HepG2 (cell line): Measurements from ENCODE around the gene PCNT. TPM values are rescaled to one million over a fixed set of nuclear protein-coding genes. Genes with fewer than 3 reads are reported as not detected.

Experiments used
- ATAC-seq: fragments of 200-7000 bp; cut with Tn5 transposase; 3 replicates; pipeline ENCODE4 v1.9.1; 2020; ENCODE audit warnings: mild to moderate bottlenecking, moderate library complexity
- BruUV-seq: library from RNA; stranded (reverse); fragments of 400-500 nt; replicated peaks from 2 replicates; lab custom pipeline; 2021; lab: Mats Ljungman, UMichigan
- CTCF ChIA-PET: fragments of 300-600 bp; formaldehyde crosslinking; extraction: SDS; loops from one replicate; lab custom pipeline; 2021; ENCODE audit warnings: low total read pairs, inconsistent platforms, low intra/inter-chr PET ratio; lab: Yijun Ruan, JAX
- POLR2A ChIA-PET: fragments of 350-600 bp; sonication (Branson Sonifier 250); formaldehyde crosslinking; loops from one replicate; lab custom pipeline; 2020; ENCODE audit warnings: antibody characterized with exemption, inconsistent platforms; lab: Yijun Ruan, JAX
- DNase-seq: peaks from one replicate; pipeline ENCODE4 v3.0.0-alpha.2; 2015; ENCODE audit warnings: low spot score
- FAIRE-seq: peaks from 3 replicates; lab custom pipeline; 2011; peaks lifted over from hg19 to GRCh38; lab: Jason Lieb, UNC
- H2AFZ ChIP-seq: one replicate; pipeline ENCODE4 v1.6.1; 2011; ENCODE audit warnings: low read length, inconsistent platforms
- H3K27ac ChIP-seq: fragments of 300-600 bp; 3 replicates; pipeline ENCODE4 v1.8.0; 2011; ENCODE audit warnings: mixed run types, mild to moderate bottlenecking, mixed read lengths, low read length, inconsistent platforms; ENCODE audit not compliant: insufficient read depth; ENCODE audit errors: extremely low read length
- H3K27me3 ChIP-seq, 2 experiments: fragments of 200-600 bp in 1 of 2; 2 replicates in 1 of 2; 3 replicates in 1 of 2; pipeline versions ENCODE4 v1.6.0 to v1.8.0; 2011; ENCODE audit warnings: low read length in 2 of 2, mild to moderate bottlenecking in 2 of 2, moderate library complexity in 2 of 2, inconsistent platforms in 1 of 2; ENCODE audit not compliant: insufficient read depth in 2 of 2, control insufficient read depth in 1 of 2
- H3K36me3 ChIP-seq, 2 experiments: fragments of 200-600 bp in 1 of 2; replicated peaks in 1 of 2; 2 replicates in 1 of 2; 3 replicates in 1 of 2; pipeline versions ENCODE4 v1.5.1 to v1.8.0; 2011; ENCODE audit warnings: low read length in 2 of 2, inconsistent platforms in 1 of 2; ENCODE audit not compliant: insufficient read depth in 2 of 2, control insufficient read depth in 1 of 2
- H3K4me1 ChIP-seq: 2 replicates; pipeline ENCODE4 v1.5.1; 2012; ENCODE audit warnings: low read length, inconsistent platforms; ENCODE audit not compliant: insufficient read depth
- H3K4me2 ChIP-seq: 2 replicates; pipeline ENCODE4 v1.6.0; 2011; ENCODE audit warnings: low read depth, low read length, inconsistent platforms
- H3K4me3 ChIP-seq, 3 experiments: fragments of 200-600 bp in 1 of 3; sonication (generic), shearing (Covaris generic) in 1 of 3; replicated peaks in 1 of 3; 2 replicates each; pipeline ENCODE4 v1.5.1; 2011 to 2016; ENCODE audit warnings: low read length in 3 of 3, inconsistent platforms in 2 of 3, low read depth in 2 of 3, mild to moderate bottlenecking in 2 of 3, control low read depth in 1 of 3, mixed read lengths in 1 of 3; ENCODE audit not compliant: insufficient read depth in 1 of 3
- H3K79me2 ChIP-seq: one replicate; pipeline ENCODE4 v1.6.1; 2011; ENCODE audit warnings: low read length, inconsistent platforms; ENCODE audit not compliant: insufficient read depth
- H3K9ac ChIP-seq: 2 replicates; pipeline ENCODE4 v1.6.0; 2011; ENCODE audit warnings: mild to moderate bottlenecking, low read depth, low read length, inconsistent platforms; ENCODE audit not compliant: insufficient read depth
- H3K9me3 ChIP-seq: 2 replicates; pipeline ENCODE4 v1.5.1; 2012; ENCODE audit warnings: mild to moderate bottlenecking, low read length
- H4K20me1 ChIP-seq: 2 replicates; pipeline ENCODE4 v1.6.0; 2011; ENCODE audit warnings: inconsistent platforms, mild to moderate bottlenecking, low read length, moderate library complexity; ENCODE audit not compliant: insufficient read depth
- AGO1 ChIP-seq: fragments of 200-400 bp; formaldehyde crosslinking; IDR thresholded peaks from 2 replicates; pipeline ENCODE4 v1.6.1; 2017; ENCODE audit warnings: mild to moderate bottlenecking, low read depth, low read length, moderate library complexity; ENCODE audit not compliant: poor library complexity, severe bottlenecking
- AGO2 ChIP-seq: fragments of 200-400 bp; formaldehyde crosslinking; optimal IDR thresholded peaks from 2 replicates; pipeline ENCODE3; 2017; ENCODE audit warnings: mild to moderate bottlenecking, low read depth, low read length, moderate library complexity
- MTA1 ChIP-seq: sonication (generic); formaldehyde crosslinking; IDR thresholded peaks from 2 replicates; pipeline ENCODE4 v1.4.0; 2020; ENCODE audit warnings: missing genetic modification reagents, mild to moderate bottlenecking, borderline replicate concordance
- MTF2 ChIP-seq: sonication (generic); formaldehyde crosslinking; IDR thresholded peaks from 2 replicates; pipeline ENCODE4 v1.5.0; 2020; ENCODE audit warnings: missing genetic modification reagents, borderline replicate concordance
- POLR2AphosphoS2 ChIP-seq: IDR thresholded peaks from 2 replicates; pipeline ENCODE4 v1.6.1; 2011; ENCODE audit warnings: low read depth, low read length, improper control_type of control experiment
- XRCC5 ChIP-seq: fragments of 200-400 bp; formaldehyde crosslinking; optimal IDR thresholded peaks from 2 replicates; pipeline ENCODE3; 2017; ENCODE audit warnings: mild to moderate bottlenecking, low read length
- ZFP36L1 ChIP-seq: sonication (generic); formaldehyde crosslinking; IDR thresholded peaks from 2 replicates; pipeline ENCODE4 v1.8.0; 2022; ENCODE audit warnings: mild to moderate bottlenecking, missing genetic modification reagents, moderate library complexity
- ZNF766 ChIP-seq: sonication (generic); formaldehyde crosslinking; IDR thresholded peaks from 2 replicates; pipeline ENCODE4 v1.5.0; 2020; ENCODE audit warnings: missing genetic modification reagents, borderline replicate concordance
- WGBS: methylation state at CpG from one replicate; pipeline ENCODE4 v1.1.6; 2017; ENCODE audit warnings: low lambda C conversion rate; 5-methylcytosine and 5-hydroxymethylcytosine counted together
- in situ Hi-C: cut with HindIII; loops from 2 replicates; pipeline ENCODE4 v1.10.0; 2017; ENCODE audit warnings: low pct_unique_long_range_greater_than_20kb; ENCODE audit not compliant: extremely low pct_ligation_motif_present
- intact Hi-C: fragments of 100-400 bp; cut with micrococcal nuclease; formaldehyde crosslinking; loops from one replicate; pipeline ENCODE4 v1.10.0; 2022; ENCODE audit not compliant: unreplicated experiment
- polyA plus RNA-seq, 8 experiments: library from polyadenylated mRNA; depleted of rRNA in 3 of 8; stranded (reverse) in 7 of 8; unstranded in 1 of 8; fragments of >200 nt; fragmentation: Illumina TruSeq in 4 of 8; extraction: Trizol in 4 of 8; gene quantifications; 2 replicates each; pipeline versions ENCODE4 v1.2.1 to v1.2.3, GENCODE V29; 2011 to 2016; ENCODE audit warnings: low read depth in 4 of 8, missing spikeins in 1 of 8, mixed read lengths in 1 of 8; ENCODE audit not compliant: insufficient read depth in 1 of 8
- total RNA-seq, 5 experiments: library from RNA; depleted of rRNA; stranded (reverse); fragments of >200 nt; fragmentation: Illumina TruSeq; extraction: Trizol; gene quantifications; 2 replicates each; pipeline ENCODE4 v1.2.3, GENCODE V29; 2016; ENCODE audit warnings: low read depth in 1 of 5
- TF ChIP-seq, protein P1 (sequence below): IDR thresholded peaks from 2 replicates; pipeline ENCODE4 v1.6.1; 2012; ENCODE audit warnings: inconsistent platforms
- TF ChIP-seq, protein P2 (sequence below): sonication (generic); formaldehyde crosslinking; IDR thresholded peaks from 2 replicates; pipeline ENCODE4 v1.4.0; 2020; ENCODE audit warnings: missing genetic modification reagents
- TF ChIP-seq, protein P3 (sequence below): sonication (generic); formaldehyde crosslinking; IDR thresholded peaks from 2 replicates; pipeline ENCODE4 v1.4.0; 2020; ENCODE audit warnings: missing genetic modification reagents, mild to moderate bottlenecking, borderline replicate concordance
- TF ChIP-seq, protein P4 (sequence below): sonication (generic); formaldehyde crosslinking; IDR thresholded peaks from 2 replicates; pipeline ENCODE4 v1.4.0; 2020; ENCODE audit warnings: missing genetic modification reagents

PCNT gene
- total and polyA plus RNA-seq, 2 of the 13 experiments (the other 11 are each of a cell fraction or from before 2014, with no cell fraction given), result 5.6 to 12.4 TPM

DNA sequence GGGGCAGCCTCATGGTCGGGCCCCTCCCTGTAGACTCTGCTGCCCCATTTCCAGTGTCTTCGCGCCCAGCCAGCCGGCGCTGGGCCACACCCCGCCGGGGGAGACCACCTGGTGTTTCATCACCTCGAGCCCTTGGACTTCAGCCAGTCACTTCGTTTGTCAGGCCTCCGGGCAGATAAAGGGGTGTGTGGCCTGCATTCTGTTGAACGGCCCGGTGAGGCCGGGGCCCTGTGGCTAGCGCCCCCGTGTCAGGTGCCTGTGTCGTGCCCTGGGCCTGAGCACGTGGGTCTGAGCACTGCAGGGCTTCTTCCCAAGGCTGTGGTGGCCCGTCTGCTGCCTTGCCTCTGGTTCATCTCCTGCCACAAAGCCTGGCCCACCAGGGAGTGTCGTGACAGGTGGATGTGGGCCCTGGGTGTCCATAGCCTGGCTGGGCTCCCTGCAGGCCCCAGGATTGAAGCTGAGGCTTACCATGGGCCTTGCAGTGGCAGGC is 69.5 kb downstream of the PCNT start:
- intact Hi-C loops, result no loop called here
- H3K4me2 ChIP-seq, result peak overlapping the region; percentile 14
- BruUV-seq, result no TSS peak
- H3K9ac ChIP-seq, result peak overlapping the region; percentile 57
- peaks cover 11 to 42% of the 10 kb centered on the region in 2 experiments; a peak in 4 of 5 replicates for H3K36me3 ChIP-seq
- no peak overlapping the region for H3K4me3 ChIP-seq
- WGBS, result 72% methylated on average over 6 of the region's 19 CpGs
- peaks cover 20% of the 10 kb centered on the region for H3K4me1 ChIP-seq
- H3K27me3 ChIP-seq, result no peaks in the 10 kb centered on the region
- peak; percentile 15 for DNase-seq
- H3K9me3 ChIP-seq, result no peaks in the 10 kb centered on the region
- no peaks in the 10 kb centered on the region for H4K20me1 ChIP-seq
- in situ Hi-C loops, result no loop called here
- peak; percentile 59 for ATAC-seq
- peak overlapping the region; percentile 71 for H3K27ac ChIP-seq
- H3K79me2 ChIP-seq, result no peaks in the 10 kb centered on the region
- no peak for FAIRE-seq
- ChIA-PET CTCF (no interaction called here), POLR2A (no interaction called here)
- H2AFZ ChIP-seq, result no peak overlapping the region
- TF ChIP-seq ZFP36L1 (CRISPR knock-in tag) (no peak), XRCC5 (no peak), AGO2 (peak; percentile 15), ZNF766 (CRISPR knock-in tag) (no peak), AGO1 (peak; percentile 29), MTA1 (CRISPR knock-in tag) (0 out of 2 replicates have a peak, but pooled peaks have one; percentile 14), MTF2 (CRISPR knock-in tag) (no peak), POLR2AphosphoS2 (no peak)
- TF ChIP-seq, protein P1, sequence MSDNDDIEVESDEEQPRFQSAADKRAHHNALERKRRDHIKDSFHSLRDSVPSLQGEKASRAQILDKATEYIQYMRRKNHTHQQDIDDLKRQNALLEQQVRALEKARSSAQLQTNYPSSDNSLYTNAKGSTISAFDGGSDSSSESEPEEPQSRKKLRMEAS, result peak; percentile 48; the same call in 1 of the 2 replicates
- TF ChIP-seq, protein P2, sequence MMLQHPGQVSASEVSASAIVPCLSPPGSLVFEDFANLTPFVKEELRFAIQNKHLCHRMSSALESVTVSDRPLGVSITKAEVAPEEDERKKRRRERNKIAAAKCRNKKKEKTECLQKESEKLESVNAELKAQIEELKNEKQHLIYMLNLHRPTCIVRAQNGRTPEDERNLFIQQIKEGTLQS (CRISPR knock-in tag), result no peak
- TF ChIP-seq, protein P3, sequence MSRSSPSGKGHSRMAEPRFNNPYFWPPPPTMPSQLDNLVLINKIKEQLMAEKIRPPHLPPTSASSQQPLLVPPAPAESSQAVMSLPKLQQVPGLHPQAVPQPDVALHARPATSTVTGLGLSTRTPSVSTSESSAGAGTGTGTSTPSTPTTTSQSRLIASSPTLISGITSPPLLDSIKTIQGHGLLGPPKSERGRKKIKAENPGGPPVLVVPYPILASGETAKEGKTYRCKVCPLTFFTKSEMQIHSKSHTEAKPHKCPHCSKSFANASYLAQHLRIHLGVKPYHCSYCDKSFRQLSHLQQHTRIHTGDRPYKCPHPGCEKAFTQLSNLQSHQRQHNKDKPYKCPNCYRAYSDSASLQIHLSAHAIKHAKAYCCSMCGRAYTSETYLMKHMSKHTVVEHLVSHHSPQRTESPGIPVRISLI, result no peak
- TF ChIP-seq, protein P4, sequence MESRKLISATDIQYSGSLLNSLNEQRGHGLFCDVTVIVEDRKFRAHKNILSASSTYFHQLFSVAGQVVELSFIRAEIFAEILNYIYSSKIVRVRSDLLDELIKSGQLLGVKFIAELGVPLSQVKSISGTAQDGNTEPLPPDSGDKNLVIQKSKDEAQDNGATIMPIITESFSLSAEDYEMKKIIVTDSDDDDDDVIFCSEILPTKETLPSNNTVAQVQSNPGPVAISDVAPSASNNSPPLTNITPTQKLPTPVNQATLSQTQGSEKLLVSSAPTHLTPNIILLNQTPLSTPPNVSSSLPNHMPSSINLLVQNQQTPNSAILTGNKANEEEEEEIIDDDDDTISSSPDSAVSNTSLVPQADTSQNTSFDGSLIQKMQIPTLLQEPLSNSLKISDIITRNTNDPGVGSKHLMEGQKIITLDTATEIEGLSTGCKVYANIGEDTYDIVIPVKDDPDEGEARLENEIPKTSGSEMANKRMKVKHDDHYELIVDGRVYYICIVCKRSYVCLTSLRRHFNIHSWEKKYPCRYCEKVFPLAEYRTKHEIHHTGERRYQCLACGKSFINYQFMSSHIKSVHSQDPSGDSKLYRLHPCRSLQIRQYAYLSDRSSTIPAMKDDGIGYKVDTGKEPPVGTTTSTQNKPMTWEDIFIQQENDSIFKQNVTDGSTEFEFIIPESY, result peak; percentile 35; the same call in 1 of the 2 replicates
